ENCODE results near the gene SEPTIN2. TPM values are rescaled to one million over a fixed set of nuclear protein-coding genes. Genes with fewer than 3 reads are reported as not detected.

Gene SEPTIN2
- total and polyA plus RNA-seq, 2 donors (not counting 3 experiments of a cell fraction or from before 2014, with no cell fraction given) = 427 to 512 TPM

DNA sequence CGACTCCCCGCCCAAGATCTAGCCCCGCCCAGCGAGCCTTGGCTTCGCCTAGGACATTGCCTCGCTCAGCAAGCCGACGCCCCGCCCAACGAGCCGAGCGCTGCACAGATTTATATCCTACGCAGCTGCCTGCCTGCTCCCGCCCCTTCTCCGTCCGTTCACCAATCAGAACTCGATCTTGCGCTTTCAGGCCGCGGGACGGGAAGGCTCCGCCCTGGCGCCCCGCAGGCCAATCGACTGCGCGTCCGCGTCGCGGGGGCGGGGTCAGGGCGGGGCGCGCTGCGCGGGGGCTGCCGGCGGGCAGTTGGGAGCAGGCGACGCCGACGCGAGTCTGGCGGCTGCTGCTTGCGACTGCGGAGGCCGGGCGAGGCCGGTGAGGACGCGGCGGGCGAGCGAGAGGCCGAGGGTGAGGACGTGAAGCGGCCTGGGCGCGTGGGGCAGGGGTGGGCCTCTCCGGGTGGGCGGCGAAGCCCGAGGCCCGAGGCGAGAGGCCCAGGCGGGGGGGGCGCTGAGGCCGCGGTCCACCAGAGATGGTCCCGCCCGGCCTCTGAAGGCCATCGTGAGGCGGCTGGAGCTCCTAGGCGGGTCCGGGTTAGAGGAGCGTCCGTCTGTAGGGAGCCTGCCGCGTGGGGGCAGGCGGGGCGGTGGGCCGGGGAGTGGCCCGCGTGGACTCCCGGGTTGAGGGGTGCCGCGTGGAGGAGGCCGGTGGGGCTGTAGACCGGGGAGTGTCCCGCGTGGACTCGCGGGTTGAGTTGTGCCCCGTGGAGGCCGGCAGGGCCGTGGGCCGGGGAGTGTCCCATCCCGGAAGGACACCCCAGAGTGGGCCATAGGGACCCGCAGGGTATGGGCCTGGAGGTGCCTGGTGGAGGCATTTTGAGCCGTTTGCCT, 40.5 kb downstream of the SEPTIN2 start, which contains the start of gene FARP2:
Gene FARP2, plus strand, starts transcription at position 303 of the 888 bp plus-strand sequence. CDS start 16,823 bp downstream, outside the sequence.
- H4K20me1 ChIP-seq (replicated peaks; ENCODE audit: control insufficient read depth, extremely low read depth, insufficient read depth, low read length) = no peaks in the 10 kb centered on the region
- no peaks in the 10 kb centered on the region for H3K9me1 ChIP-seq (replicated peaks; ENCODE audit: control insufficient read depth, extremely low read depth, insufficient read depth, low read length)
- FAIRE-seq = peak; percentile 84
- peak within 1 kb of the TSS; percentile 16 for H2AFZ ChIP-seq (ENCODE audit: low read depth, low read length)
- DNase-seq (ENCODE audit: low read depth, low spot score) = peak; percentile 99
- ChIA-PET CTCF (interaction anchor here (1.0 kb wide), 2 partner anchors 10 to 36 kb away, joined by 3 to 7 read pairs; no protein-coding TSS in a partner anchor), POLR2A (interaction anchor here (0.6 to 1.0 kb wide), 2 partner anchors 42 to 157 kb away, joined by 3 to 9 read pairs; no protein-coding TSS in a partner anchor)
- H3K9me3 ChIP-seq (replicated peaks; ENCODE audit: control insufficient read depth, insufficient read depth, low read length) = no peaks in the 10 kb centered on the region
- H3K4me3 ChIP-seq (replicated peaks in 1 of 3; ENCODE audit: insufficient read depth in 1 of 3, low read depth in 1 of 3, low read length in 3 of 3) = peak within 1 kb of the TSS; percentile 48 to 91 (median 62)
- peaks cover 45% of the 10 kb centered on the region for H3K79me2 ChIP-seq (ENCODE audit: control insufficient read depth, insufficient read depth, low read length)
- intact Hi-C loops (cut with micrococcal nuclease) (loop anchor here (1.0 to 5.0 kb wide), 9 partner anchors 41 to 526 kb away; partner anchors contain the start of genes ATG4B, BOK, DTYMK and HDLBP), dilution Hi-C loops (cut with MboI; ENCODE audit: extremely low pct_ligation_motif_present, low sequenced_read_pairs) (no loop called here)
- no peak for TF ChIP-seq GATA2 (IDR thresholded peaks at IDR 0.05; ENCODE audit: insufficient read depth, insufficient read length, low read depth, low read length)
- TF ChIP-seq POLR2AphosphoS5 (IDR thresholded peaks at IDR 0.05; ENCODE audit: insufficient read depth, low read depth, low read length) = peak; percentile 96
- TF ChIP-seq POLR2A (IDR thresholded peaks at IDR 0.05; ENCODE audit: low read depth, low read length) = peak; percentile 89
- no TSS peak for BruUV-seq (replicated peaks)
- H3K27me3 ChIP-seq (ENCODE audit: control insufficient read depth in 2 of 2, insufficient read depth in 2 of 2, low read length in 2 of 2) = no peaks in the 10 kb centered on the region
- peak within 1 kb of the TSS; percentile 33 for H3K27ac ChIP-seq (ENCODE audit: insufficient read depth, low read depth, low read length)
- H3K4me2 ChIP-seq (ENCODE audit: insufficient read depth, low read length) = peak within 1 kb of the TSS; percentile 94
- H3K9ac ChIP-seq (replicated peaks; ENCODE audit: extremely low read depth, insufficient read depth, low read length) = peak within 1 kb of the TSS; percentile 72
- H3K36me3 ChIP-seq (ENCODE audit: control insufficient read depth in 2 of 2, extremely low read depth in 1 of 2, insufficient read depth in 2 of 2, low read length in 2 of 2) = peaks cover 11 to 19% of the 10 kb centered on the region in 2 experiments
- H3K4me1 ChIP-seq (ENCODE audit: control insufficient read depth, extremely low read depth, insufficient read depth, low read length) = peaks cover 21% of the 10 kb centered on the region

DNA sequence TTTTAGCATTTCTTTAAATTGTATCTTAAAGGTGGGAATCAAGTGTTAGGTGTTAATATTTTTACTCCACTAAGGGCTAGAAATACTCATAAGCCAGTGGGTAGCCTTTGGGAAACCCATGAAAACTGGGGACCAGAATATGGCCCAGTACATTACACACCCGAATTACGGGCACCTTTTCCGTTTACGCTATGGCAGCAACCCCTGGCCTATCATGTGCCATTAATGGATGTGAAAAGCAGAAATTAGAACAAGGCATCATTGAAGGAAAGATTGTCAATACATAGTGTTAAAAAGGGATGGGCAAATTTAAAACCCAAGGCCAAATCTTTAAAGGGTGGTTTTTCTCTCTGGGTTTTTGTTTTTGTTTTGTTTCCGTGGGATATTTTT, 41.1 kb downstream of the SEPTIN2 start:
- Histone ChIP-seq H3K9me3 (replicated peaks; ENCODE audit: control insufficient read depth, insufficient read depth, low read length) (no peaks in the 10 kb centered on the region), H3K27ac (ENCODE audit: insufficient read depth, low read depth, low read length) (peak overlapping the region; percentile 33), H3K9me1 (replicated peaks; ENCODE audit: control insufficient read depth, extremely low read depth, insufficient read depth, low read length) (no peaks in the 10 kb centered on the region), H3K9ac (replicated peaks; ENCODE audit: extremely low read depth, insufficient read depth, low read length) (peak overlapping the region; percentile 72), H3K27me3 (ENCODE audit: control insufficient read depth in 2 of 2, insufficient read depth in 2 of 2, low read length in 2 of 2) (no peaks in the 10 kb centered on the region), H3K4me1 (ENCODE audit: control insufficient read depth, extremely low read depth, insufficient read depth, low read length) (peaks cover 21% of the 10 kb centered on the region), H4K20me1 (replicated peaks; ENCODE audit: control insufficient read depth, extremely low read depth, insufficient read depth, low read length) (no peaks in the 10 kb centered on the region), H3K36me3 (ENCODE audit: control insufficient read depth in 2 of 2, extremely low read depth in 1 of 2, insufficient read depth in 2 of 2, low read length in 2 of 2) (peaks cover 6 to 18% of the 10 kb centered on the region in 2 experiments), H3K4me2 (ENCODE audit: insufficient read depth, low read length) (peak overlapping the region; percentile 94), H3K79me2 (ENCODE audit: control insufficient read depth, insufficient read depth, low read length) (peaks cover 49% of the 10 kb centered on the region), H2AFZ (ENCODE audit: low read depth, low read length) (no peak overlapping the region), H3K4me3 (replicated peaks in 1 of 3; ENCODE audit: insufficient read depth in 1 of 3, low read depth in 1 of 3, low read length in 3 of 3) (peak overlapping the region; percentile 48 to 91 (median 62))
- no peak for DNase-seq (ENCODE audit: low read depth, low spot score)
- TF ChIP-seq EZH2 (IDR thresholded peaks at IDR 0.05; ENCODE audit: borderline replicate concordance, low read depth, low read length, severe bottlenecking) (no peak), FOS (IDR thresholded peaks at IDR 0.05; ENCODE audit: borderline replicate concordance, insufficient read depth, low read length) (no peak), POLR2AphosphoS5 (IDR thresholded peaks at IDR 0.05; ENCODE audit: insufficient read depth, low read depth, low read length) (no peak), POLR2A (IDR thresholded peaks at IDR 0.05; ENCODE audit: low read depth, low read length) (no peak), GATA2 (IDR thresholded peaks at IDR 0.05; ENCODE audit: insufficient read depth, insufficient read length, low read depth, low read length) (no peak), MYC (IDR thresholded peaks at IDR 0.05; ENCODE audit: low read depth, low read length) (no peak), JUN (IDR thresholded peaks at IDR 0.05; ENCODE audit: borderline replicate concordance, insufficient read depth, insufficient read length, low read depth) (no peak)
- TF ChIP-seq, protein P1, sequence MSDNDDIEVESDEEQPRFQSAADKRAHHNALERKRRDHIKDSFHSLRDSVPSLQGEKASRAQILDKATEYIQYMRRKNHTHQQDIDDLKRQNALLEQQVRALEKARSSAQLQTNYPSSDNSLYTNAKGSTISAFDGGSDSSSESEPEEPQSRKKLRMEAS (IDR thresholded peaks at IDR 0.05; ENCODE audit: insufficient read depth, insufficient read length) = no peak
- TF ChIP-seq, protein P2, sequence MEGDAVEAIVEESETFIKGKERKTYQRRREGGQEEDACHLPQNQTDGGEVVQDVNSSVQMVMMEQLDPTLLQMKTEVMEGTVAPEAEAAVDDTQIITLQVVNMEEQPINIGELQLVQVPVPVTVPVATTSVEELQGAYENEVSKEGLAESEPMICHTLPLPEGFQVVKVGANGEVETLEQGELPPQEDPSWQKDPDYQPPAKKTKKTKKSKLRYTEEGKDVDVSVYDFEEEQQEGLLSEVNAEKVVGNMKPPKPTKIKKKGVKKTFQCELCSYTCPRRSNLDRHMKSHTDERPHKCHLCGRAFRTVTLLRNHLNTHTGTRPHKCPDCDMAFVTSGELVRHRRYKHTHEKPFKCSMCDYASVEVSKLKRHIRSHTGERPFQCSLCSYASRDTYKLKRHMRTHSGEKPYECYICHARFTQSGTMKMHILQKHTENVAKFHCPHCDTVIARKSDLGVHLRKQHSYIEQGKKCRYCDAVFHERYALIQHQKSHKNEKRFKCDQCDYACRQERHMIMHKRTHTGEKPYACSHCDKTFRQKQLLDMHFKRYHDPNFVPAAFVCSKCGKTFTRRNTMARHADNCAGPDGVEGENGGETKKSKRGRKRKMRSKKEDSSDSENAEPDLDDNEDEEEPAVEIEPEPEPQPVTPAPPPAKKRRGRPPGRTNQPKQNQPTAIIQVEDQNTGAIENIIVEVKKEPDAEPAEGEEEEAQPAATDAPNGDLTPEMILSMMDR (IDR thresholded peaks at IDR 0.05; ENCODE audit: extremely low read depth in 1 of 2, insufficient read depth in 1 of 2, low read depth in 1 of 2, low read length in 2 of 2) = no peak
- ChIA-PET CTCF (interaction anchor here (1.0 kb wide), 2 partner anchors 9 to 35 kb away, joined by 3 to 7 read pairs; no protein-coding TSS in a partner anchor), POLR2A (interaction anchor here (0.6 to 1.0 kb wide), 2 partner anchors 42 to 156 kb away, joined by 3 to 9 read pairs; no protein-coding TSS in a partner anchor)
- intact Hi-C loops (cut with micrococcal nuclease) (loop anchor here (1.0 to 5.0 kb wide), 9 partner anchors 42 to 525 kb away; partner anchors contain the start of genes ATG4B, BOK, DTYMK and HDLBP), dilution Hi-C loops (cut with MboI; ENCODE audit: extremely low pct_ligation_motif_present, low sequenced_read_pairs) (no loop called here)
- no peak for FAIRE-seq
- BruUV-seq (replicated peaks) = no TSS peak
